Lower lobe of right lung (tissue), 2 donors: ENCODE results near the gene GLIS1. TPM values are rescaled to one million over a fixed set of nuclear protein-coding genes. Genes with fewer than 3 reads are reported as not detected.
"Not testable (repeated sequence)": the region's sequence is repeated elsewhere in the genome, so short reads cannot be mapped to it uniquely, and the experiment has no call there.

Experiments
- ATAC-seq, 2 donors: fragments of 200-7000 bp; cut with Tn5 transposase; one replicate each; pipeline ENCODE4 v1.9.1; 2020 to 2022; ENCODE audit warnings: mild to moderate bottlenecking in 2 of 2, moderate library complexity in 2 of 2
- DNase-seq: peaks from one replicate; pipeline ENCODE4 v3.0.0-alpha.2; 2020
- H3K27ac ChIP-seq: fragments of 200-600 bp; one replicate; pipeline ENCODE4 v1.8.0; 2022
- H3K27me3 ChIP-seq: fragments of 200-600 bp; one replicate; pipeline ENCODE4 v1.8.0; 2022; ENCODE audit warnings: low read depth
- H3K36me3 ChIP-seq: fragments of 200-600 bp; one replicate; pipeline ENCODE4 v1.8.0; 2022; ENCODE audit warnings: mild to moderate bottlenecking
- H3K4me1 ChIP-seq: fragments of 200-600 bp; one replicate; pipeline ENCODE4 v1.8.0; 2022
- H3K4me3 ChIP-seq: fragments of 200-600 bp; one replicate; pipeline ENCODE4 v1.8.0; 2022; ENCODE audit warnings: mild to moderate bottlenecking
- H3K9me3 ChIP-seq: fragments of 200-600 bp; one replicate; pipeline ENCODE4 v1.8.0; 2022
- CTCF ChIP-seq: fragments of 200-600 bp; IDR thresholded peaks from one replicate; pipeline ENCODE4 v1.8.0; 2022; ENCODE audit warnings: antibody characterized with exemption, mild to moderate bottlenecking
- intact Hi-C: fragments of 100-400 bp; cut with DNase I; formaldehyde crosslinking; loops from one replicate; pipeline ENCODE4 v1.11.0; 2022
- total RNA-seq: library from RNA; stranded (reverse); fragmentation: NEBNext Ultra II Directional; extraction: Animal tissue kit (Norgen Biotek cat#: 25700); gene quantifications from one replicate; pipeline ENCODE4 v1.2.1, GENCODE V29; 2021
- donor health status: DM: no; HTN: yes; CAD: no; lungs with severe emphysema.

GLIS1 gene
- total RNA-seq, 1 donor from 2014 or later, result not detected

DNA sequence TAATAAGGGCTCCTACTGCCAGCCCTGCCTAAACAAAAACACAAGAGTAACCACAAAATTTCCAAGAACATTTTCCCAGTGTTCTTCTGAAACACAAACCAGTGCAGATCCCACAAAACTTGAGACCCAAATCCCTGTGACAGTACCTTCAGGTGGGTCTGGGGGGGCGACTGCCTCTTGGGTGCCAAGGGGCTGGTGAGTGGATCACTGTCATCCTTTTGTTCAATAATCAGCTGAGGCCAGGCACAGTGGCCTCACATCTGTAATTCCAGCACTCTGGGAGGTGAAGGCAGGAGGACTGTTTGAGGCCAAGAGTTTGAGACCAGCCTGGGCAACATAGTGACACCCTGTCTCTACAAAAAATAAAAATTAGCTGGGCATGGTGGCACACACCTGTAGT lies 87.6 kb downstream of the GLIS1 start:
- intact Hi-C loops, result no loop called here
- Histone ChIP-seq H3K36me3 (no peaks in the 10 kb centered on the region), H3K27ac (no peak overlapping the region), H3K9me3 (no peaks in the 10 kb centered on the region), H3K4me1 (no peaks in the 10 kb centered on the region), H3K27me3 (no peaks in the 10 kb centered on the region), H3K4me3 (no peak overlapping the region)
- DNase-seq (no peak), ATAC-seq (no peak)
- TF ChIP-seq CTCF, result no peak

GRCh38 chr1:53648516-53648915 lies 90.4 kb downstream of the GLIS1 start:
- no peaks in the 10 kb centered on the region for H3K36me3 ChIP-seq
- H3K27ac ChIP-seq, result no peak overlapping the region
- no peak for ATAC-seq
- no peaks in the 10 kb centered on the region for H3K4me1 ChIP-seq
- DNase-seq, result no peak
- no peaks in the 10 kb centered on the region for H3K9me3 ChIP-seq
- no peak for TF ChIP-seq CTCF
- intact Hi-C loops, result no loop called here
- no peak overlapping the region for H3K4me3 ChIP-seq
- no peaks in the 10 kb centered on the region for H3K27me3 ChIP-seq

DNA sequence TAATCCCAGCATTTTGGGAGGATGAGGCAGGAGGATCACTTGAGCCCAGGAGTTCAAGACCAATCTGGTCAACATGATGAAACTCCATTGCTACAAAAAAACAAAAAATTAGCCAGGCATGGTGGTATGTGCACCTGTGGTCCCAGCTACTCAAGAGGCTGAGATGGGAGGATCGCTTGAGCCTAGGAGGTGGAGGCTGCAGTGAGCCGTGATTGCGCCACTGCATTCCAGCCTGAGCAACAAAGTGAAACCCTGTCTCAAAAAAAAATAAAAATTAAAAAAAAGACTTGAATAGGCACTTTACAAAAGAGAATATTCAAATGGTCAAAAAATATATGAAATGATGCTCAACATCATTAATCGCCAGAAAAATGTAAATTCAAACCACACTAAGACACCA lies 91.0 kb downstream of the GLIS1 start:
- H3K27ac ChIP-seq, H3K27me3 ChIP-seq, H3K4me3 ChIP-seq, intact Hi-C loops, H3K9me3 ChIP-seq, ATAC-seq, H3K36me3 ChIP-seq, DNase-seq, H3K4me1 ChIP-seq: not testable (repeated sequence)

- TF ChIP-seq CTCF, result no peak
- Histone ChIP-seq H3K27me3 (no peaks in the 10 kb centered on the region), H3K4me1 (no peaks in the 10 kb centered on the region), H3K9me3 (no peaks in the 10 kb centered on the region), H3K27ac (no peak overlapping the region), H3K4me3 (no peak overlapping the region), H3K36me3 (no peaks in the 10 kb centered on the region)
- DNase-seq (no peak), ATAC-seq (no peak)
- intact Hi-C loops, result no loop called here
These were observed 92.2 kb downstream of the GLIS1 start for GRCh38 chr1:53646732-53647131.

GRCh38 chr1:53645690-53646078 lies 93.3 kb downstream of the GLIS1 start:
- DNase-seq, result no peak
- intact Hi-C loops, result no loop called here
- ATAC-seq, result no peak

More at GRCh38 chr1:53645690-53646078, 93.3 kb downstream of the GLIS1 start:
- no peak overlapping the region for H3K4me3 ChIP-seq
- H3K36me3 ChIP-seq, result no peaks in the 10 kb centered on the region
- TF ChIP-seq CTCF, result no peak
- no peaks in the 10 kb centered on the region for H3K4me1 ChIP-seq
- H3K9me3 ChIP-seq, result no peaks in the 10 kb centered on the region
- H3K27me3 ChIP-seq, result no peaks in the 10 kb centered on the region
- no peak overlapping the region for H3K27ac ChIP-seq
